Renal cortical epithelial cell (primary cell): ENCODE results near the gene ANKS1B. TPM values are rescaled to one million over a fixed set of nuclear protein-coding genes. Genes with fewer than 3 reads are reported as not detected.

Source experiments
- DNase-seq: peaks from one replicate; pipeline ENCODE4 v3.0.0-alpha.2; 2011; ENCODE audit warnings: low read depth
- total RNA-seq: library from RNA; depleted of rRNA; stranded (reverse); fragments of >200 nt; gene quantifications from 2 replicates; pipeline ENCODE4 v1.2.3, GENCODE V29; 2014

ANKS1B gene
- total RNA-seq, 1 donor from 2014 or later, result 6.9 TPM

GRCh38 chr12:99960311-99960710, 24.4 kb downstream of the ANKS1B start:
- peak; percentile 19 for DNase-seq

DNA sequence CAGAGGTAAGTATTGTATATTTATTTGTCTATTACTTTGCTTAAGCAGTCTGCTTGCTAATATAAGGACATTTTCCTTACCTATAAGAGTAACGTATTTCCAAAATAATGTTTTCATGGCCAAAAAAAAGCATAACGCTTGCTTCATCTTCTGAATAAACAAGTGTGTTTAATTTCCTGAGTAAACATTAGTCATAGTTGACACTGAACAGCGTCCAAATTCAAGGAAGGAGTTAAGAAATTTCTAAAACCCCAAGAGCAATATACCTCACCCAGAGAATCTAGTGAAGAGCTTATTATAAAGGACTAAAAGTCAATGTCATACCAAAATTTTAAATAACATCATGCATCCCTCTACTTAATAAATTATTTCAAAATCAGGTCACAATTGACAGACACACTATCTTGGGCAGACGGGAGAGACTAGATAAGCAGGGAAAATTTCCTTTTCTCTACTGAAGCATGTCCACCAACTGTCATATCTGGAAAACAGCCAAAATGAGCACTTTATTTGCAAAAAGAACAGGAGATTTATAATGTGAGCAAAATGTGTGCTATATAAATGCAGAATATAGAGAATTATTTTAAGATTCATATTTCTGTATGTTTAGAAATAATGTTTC, 25.1 kb downstream of the ANKS1B start:
- peak; percentile 35 for DNase-seq

DNA sequence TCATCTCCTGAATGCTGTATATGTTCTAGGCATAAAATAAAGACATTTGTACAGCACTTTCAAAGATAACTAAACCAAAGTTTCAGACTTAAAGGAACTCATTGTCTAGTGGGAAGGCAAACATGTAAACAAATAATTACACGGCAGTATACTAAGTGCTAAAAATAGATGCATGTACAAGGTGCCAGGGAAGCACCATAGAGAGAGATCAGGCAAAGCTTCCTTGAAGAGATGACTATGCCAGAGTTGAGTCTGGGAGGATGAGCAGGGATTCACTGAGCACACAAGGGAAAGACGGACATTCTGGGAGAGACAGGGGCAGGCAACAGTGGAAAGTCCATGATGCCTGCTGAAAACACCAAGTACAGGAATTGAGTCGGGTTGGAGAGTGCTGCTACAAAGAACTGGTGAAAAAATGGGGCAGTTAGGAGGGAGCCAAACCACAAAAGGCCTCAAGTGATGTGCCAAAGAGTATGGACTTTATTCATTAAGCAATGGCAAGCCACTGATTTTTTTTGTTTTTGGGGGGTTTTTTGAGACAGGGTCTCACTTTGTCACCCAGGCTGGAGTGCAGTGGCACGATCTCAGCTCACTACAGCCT, 26.8 kb downstream of the ANKS1B start:
- no peak for DNase-seq

- DNase-seq, result no peak
These were observed 30.0 kb downstream of the ANKS1B start for GRCh38 chr12:99954724-99955123.

DNA sequence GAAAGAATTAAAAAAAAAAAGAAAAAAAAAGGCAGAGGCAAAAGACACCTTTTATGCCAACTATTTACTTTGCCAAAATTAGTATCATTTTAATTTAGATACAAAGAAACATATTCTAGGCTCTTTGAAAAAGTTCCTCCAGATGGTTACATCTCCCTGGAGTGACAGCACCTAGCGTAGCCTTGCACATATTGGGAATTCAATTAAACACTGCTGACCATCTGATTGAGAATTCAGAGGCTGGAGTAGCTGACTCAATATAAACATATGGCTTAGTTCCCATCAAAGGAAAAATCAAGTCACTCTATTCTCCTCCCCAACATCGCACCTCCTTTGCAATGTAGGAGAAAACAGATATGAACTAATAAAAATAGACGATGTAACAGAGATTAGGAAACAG, 36.4 kb downstream of the ANKS1B start:
- DNase-seq, result no peak

GRCh38 chr12:99946131-99946530, 38.6 kb downstream of the ANKS1B start:
- no peak for DNase-seq

DNA sequence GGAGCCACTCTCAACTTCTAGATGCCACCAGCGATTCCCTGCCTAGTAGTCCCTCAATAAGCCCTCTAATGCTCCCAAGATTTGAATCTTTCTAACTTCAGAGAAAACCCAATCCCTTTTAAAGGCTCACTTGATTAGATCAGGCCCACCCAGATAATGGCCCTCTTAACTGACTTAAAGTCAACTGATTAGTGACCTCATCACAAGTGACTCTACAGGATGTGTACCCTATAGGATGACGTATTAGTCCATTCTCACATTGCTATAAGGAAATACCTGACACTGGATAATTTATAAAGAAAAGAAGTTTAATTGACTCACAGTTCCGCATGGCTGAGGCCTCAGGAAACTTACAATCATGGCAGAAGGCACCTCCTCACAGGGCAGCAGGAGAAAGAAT, 49.1 kb downstream of the ANKS1B start:
- DNase-seq, result no peak

- DNase-seq, result no peak
These were observed 58.1 kb downstream of the ANKS1B start for GRCh38 chr12:99926511-99927169.

DNA sequence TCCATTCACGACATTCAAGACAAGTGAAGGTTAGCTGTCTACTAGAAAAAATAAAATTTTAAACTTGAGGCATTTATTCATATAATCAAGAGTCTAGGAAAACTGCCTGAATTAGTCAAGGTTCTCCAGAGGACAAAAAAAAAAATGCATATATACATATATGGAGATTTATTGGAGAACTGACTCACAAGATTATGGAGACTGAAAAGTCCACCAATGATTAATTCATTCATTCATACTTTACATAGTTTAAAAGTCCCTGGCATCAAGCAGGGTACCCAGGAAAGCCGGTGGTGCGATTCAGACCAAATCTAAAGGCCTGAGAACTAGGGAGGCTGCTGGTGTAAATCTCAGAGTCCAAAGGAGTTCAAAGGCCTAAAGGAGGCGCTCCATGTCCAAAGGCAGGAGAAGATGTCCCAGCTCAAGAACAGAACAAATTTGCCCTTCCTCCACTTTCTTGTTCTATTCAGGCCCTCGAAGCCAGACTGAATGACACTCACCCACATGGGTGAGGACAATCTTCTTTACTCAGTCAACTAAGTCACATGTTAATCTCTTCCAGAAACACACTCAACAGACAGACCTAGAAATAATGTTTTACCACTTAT, 64.3 kb downstream of the ANKS1B start:
- no peak for DNase-seq

DNA sequence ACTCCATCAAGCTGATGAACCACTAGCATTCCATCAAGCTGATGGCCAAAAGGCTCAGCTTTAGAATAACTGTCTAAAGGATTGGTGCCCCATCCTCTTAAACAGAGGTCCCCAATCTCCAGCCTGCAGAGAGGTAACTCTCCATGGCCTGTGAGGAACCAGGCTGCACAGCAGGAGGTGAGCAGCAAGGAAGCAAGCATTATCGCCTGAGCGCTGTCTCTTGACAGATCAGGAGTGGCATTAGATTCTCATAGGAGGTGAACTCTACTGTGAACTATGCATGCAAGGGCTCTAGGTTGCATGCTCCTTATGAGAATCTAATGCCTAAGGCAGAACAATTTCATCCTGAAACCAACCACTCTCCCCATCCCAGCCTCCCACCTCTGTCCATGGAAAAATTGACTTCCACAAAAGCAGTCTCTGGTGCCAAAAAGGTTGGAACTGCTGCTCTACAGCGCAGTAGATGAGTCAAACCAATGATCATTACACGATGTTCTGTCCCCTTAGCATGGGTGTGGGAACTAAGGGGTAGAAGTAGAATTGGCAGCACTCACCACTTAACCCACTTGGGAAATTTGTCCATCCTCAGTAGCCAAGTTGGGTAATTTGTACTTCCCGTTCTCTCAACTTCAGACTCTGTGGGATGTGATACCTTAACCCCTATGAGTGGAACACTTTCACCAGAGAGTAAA, 66.9 kb downstream of the ANKS1B start:
- DNase-seq, result no peak

DNA sequence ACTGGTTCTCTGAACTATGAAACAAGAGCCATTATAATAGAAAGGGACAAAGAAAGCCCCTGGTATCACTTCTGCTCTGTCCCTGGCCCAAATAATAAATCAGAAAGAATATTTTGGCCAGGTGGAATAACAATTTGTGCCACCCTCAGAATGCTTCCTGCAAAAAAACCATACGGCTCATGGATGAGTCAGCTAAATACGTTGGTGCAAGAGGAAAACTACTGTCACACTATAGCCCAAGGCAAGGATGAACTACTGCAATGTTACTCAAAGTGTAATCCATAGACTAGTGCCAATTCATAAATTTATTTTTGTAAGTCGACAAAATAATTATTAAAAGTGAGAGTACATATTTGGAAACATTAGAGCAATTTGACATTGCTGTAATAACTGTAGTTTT, 68.2 kb downstream of the ANKS1B start:
- no peak for DNase-seq

DNA sequence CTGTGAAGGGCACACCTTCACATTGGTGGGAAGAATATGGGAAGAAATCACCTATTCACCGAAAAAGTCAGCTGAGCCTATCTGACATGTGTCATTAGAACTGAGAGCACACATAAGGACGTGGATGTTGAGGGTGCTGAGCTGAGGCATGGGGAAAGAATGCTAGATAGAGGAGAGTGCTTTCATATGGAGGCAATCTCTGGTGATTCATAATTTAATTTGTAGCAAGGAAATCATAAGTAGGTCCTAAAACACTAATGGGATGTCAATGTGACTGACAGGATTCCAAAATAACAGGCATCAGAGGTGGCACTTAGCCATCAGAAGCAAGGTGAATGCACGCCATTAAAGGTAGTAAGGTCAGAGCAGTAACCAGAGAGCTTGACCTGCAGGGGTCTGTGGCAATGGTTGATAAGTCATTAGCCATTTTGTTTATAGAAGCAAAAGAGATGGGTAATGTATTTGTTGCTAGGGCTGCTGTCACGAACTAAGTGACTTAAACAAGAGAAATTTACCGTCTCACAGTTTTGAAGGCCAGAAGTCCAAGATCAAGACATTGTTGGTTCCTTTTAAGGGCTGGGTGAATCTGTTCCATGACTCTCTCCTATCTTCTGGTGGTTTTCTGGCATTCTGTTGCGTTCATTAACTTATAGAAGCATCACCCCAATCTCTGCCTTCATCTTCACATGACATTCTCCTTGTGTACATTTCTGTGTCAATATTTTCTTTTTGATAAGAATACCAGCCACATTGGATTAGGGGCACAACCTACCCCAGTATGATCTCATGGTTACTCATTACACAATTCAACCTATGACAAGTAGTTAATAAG, 69.3 kb downstream of the ANKS1B start:
- DNase-seq, result peak; percentile 49

DNA sequence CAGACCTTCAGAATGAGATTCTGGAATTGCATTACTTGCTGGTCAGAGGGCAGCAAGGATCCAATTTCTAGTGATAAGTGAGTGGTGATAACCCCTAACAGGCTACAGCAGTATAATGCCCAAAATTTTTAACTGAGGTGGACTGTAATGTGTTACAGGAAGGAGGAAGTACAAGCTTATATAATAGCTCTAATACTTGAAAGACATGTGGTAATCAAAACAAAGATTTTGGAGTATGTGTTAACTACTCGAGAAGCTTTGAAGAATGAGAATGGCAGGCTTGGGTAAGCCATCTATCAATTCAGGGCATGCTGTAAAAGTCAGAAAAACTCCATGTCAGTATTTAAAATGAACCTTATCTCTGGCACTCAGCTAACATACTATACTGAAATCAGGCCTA, 70.5 kb downstream of the ANKS1B start:
- DNase-seq, result peak; percentile 1

- DNase-seq, result peak; percentile 3
These were observed 72.8 kb downstream of the ANKS1B start for GRCh38 chr12:99911967-99912366.

DNA sequence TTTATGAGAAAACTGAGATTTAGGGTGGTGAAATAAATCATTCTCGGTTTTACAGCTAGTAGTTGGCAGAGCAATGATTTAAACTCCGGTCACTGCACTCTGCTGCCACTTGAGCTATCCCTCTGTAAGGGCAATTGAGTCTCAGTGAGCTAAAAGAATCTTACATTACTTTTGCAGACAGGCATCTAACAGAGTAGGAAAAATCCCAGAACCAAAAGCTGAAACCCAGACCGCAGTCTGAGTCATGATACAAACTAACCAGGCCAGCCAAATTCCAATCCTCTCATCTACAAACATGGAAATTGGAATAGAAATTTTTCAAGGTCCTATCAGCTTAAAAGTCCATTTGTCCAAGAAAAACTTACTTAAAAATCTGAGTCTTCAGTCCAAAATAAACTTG, 73.7 kb downstream of the ANKS1B start:
- peak; percentile 91 for DNase-seq

DNA sequence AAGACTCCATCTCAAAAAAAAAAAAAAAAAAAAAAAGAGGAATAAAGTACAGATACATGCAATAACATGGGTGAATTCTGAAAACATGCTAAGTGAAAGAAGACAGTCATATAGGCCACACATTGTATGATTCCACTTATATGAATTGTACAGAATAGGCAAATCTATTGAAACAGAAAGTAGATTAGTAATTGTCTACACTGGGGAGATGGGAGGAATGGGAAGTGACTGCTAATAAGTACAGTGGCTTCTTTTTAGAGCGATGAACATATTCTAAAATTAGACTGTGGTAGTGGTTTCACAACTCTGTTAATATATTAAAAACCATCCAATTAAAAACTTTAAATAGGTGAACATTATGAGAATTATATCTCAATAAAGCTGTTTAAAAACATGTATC, 74.4 kb downstream of the ANKS1B start:
- no peak for DNase-seq

GRCh38 chr12:99906786-99907579, 77.8 kb downstream of the ANKS1B start:
- DNase-seq, result no peak

DNA sequence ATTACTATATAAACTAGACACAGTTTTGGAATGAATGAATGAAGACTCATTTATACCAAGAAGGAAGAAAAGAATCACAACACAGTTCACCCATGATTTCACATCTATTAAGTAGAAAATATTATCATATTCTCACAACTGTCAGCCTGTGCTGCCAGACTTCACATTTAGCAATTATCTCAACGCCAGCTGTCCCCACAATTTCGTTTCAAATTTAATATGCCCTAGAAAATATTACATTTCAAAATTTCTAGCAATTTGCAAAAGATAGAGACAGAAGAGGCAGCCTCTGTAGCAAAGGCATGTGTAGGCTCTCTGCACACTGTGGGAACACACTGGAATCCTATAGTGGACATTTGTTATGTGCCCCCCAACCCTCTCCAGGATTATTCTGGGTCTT, 83.6 kb downstream of the ANKS1B start:
- no peak for DNase-seq

GRCh38 chr12:99898645-99899044, 86.1 kb downstream of the ANKS1B start:
- DNase-seq, result no peak

DNA sequence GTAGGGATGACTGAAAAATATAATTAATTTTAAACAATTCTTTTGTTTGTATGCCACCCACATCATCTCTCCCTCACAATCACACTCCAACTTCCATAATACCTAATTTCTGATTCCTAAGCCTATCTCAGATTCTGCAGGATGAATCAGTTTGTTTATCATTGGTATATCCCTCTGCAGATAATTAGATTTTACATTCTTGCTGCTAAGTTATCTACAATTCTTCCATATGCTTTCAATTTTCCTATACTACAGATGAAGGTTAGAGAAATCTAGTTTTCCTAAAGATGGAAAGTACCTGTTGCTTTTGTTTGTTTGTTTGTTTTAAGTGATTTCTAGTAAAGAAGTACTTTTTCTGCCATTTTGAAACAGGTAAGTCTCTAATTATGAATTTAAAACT, 105.3 kb downstream of the ANKS1B start:
- DNase-seq, result no peak

DNA sequence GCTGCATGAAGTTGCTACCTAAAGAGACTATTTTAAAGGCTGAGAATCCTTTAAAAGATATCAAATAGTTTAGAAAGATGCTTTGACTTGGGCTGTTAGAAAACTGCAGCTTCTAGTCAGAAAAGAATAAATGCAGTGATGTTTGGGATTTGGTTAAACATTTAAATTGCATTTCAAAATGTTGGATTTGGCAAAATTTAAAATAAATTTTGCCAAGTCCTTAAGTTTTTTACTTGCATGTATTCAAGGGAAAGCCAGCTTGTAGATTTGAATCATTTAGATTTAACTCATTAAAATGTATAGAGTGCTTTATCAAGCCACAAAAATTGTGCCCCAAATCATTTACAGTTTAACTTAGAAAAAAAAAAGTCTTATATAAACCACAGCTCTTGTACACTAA, 109.7 kb downstream of the ANKS1B start:
- no peak for DNase-seq
